ENCODE results near the gene NOC3L. TPM values are rescaled to one million over a fixed set of nuclear protein-coding genes. Genes with fewer than 3 reads are reported as not detected.
"Not testable (repeated sequence)": the region's sequence is repeated elsewhere in the genome, so short reads cannot be mapped to it uniquely, and the experiment has no call there.

Gene NOC3L
- total RNA-seq, 1 experiment from 2014 or later, result 39.9 TPM

- H3K36me3 Mint-ChIP-seq (ENCODE audit: insufficient read depth, unreplicated experiment), result peaks cover 58% of the 10 kb centered on the region
- no peak overlapping the region for H3K4me3 Mint-ChIP-seq (ENCODE audit: unreplicated experiment)
- no peaks in the 10 kb centered on the region for H3K9me3 ChIP-seq
Measured at GRCh38 chr10:94351089-94351488, 11.7 kb downstream of the NOC3L start.

GRCh38 chr10:94350500-94350899 lies 12.2 kb downstream of the NOC3L start:
- H3K4me1 ChIP-seq; H3K27me3 Mint-ChIP-seq (ENCODE audit: insufficient read depth, unreplicated experiment); H3K4me3 ChIP-seq (ENCODE audit: low read depth, low read length); BruUV-seq (replicated peaks); H3K9me3 ChIP-seq; H3K9me3 Mint-ChIP-seq (ENCODE audit: unreplicated experiment); H3K4me1 Mint-ChIP-seq (ENCODE audit: low read depth, unreplicated experiment); H3K36me3 ChIP-seq (ENCODE audit: control insufficient read depth, insufficient read depth, low read length); H3K4me3 Mint-ChIP-seq (ENCODE audit: unreplicated experiment); intact Hi-C loops (cut with micrococcal nuclease; ENCODE audit: unreplicated experiment); DNase-seq; H3K27me3 ChIP-seq (replicated peaks; ENCODE audit: control insufficient read depth, insufficient read depth, low read length); H3K27ac Mint-ChIP-seq (ENCODE audit: unreplicated experiment): not testable (repeated sequence)
- POLR2A ChIA-PET, result interaction anchor here (1.0 kb wide), 1 partner anchor 53 kb away, joined by 4 read pairs; no protein-coding TSS in a partner anchor
- H3K36me3 Mint-ChIP-seq (ENCODE audit: insufficient read depth, unreplicated experiment), result peaks cover 58% of the 10 kb centered on the region
- CTCF ChIA-PET, result interaction anchor here (0.6 to 2.4 kb wide), 3 partner anchors 48 to 93 kb away, joined by 4 to 12 read pairs (median 6); partner anchors contain the start of gene TBC1D12

More at GRCh38 chr10:94351089-94351488, 11.7 kb downstream of the NOC3L start:
- Mint-ChIP-seq H3K4me1 (ENCODE audit: low read depth, unreplicated experiment) (no peaks in the 10 kb centered on the region), H3K27me3 (ENCODE audit: insufficient read depth, unreplicated experiment) (no peaks in the 10 kb centered on the region), H3K27ac (ENCODE audit: unreplicated experiment) (no peak overlapping the region), H3K9me3 (ENCODE audit: unreplicated experiment) (no peaks in the 10 kb centered on the region)
- POLR2A ChIA-PET, result interaction anchor here (1.0 kb wide), 1 partner anchor 52 kb away, joined by 4 read pairs; no protein-coding TSS in a partner anchor
- no peaks in the 10 kb centered on the region for H3K27me3 ChIP-seq (replicated peaks; ENCODE audit: control insufficient read depth, insufficient read depth, low read length)
- CTCF ChIA-PET, result interaction anchor here (0.6 to 2.4 kb wide), 3 partner anchors 51 to 113 kb away, joined by 4 to 12 read pairs (median 4); partner anchors contain the start of gene TBC1D12
- no peaks in the 10 kb centered on the region for H3K4me1 ChIP-seq
- intact Hi-C loops (cut with micrococcal nuclease; ENCODE audit: unreplicated experiment), result no loop called here
- no peak for TF ChIP-seq CTCF (IDR thresholded peaks at IDR 0.05; ENCODE audit: insufficient read depth in 1 of 2, low read depth in 1 of 2, low read length in 1 of 2, severe bottlenecking in 1 of 2, unreplicated experiment in 1 of 2)
- H3K36me3 ChIP-seq (ENCODE audit: control insufficient read depth, insufficient read depth, low read length), result 0 out of 2 replicates have a peak, but pooled peaks cover 1% of the 10 kb centered on the region
- no peak overlapping the region for H3K4me3 ChIP-seq (ENCODE audit: low read depth, low read length)
- BruUV-seq (replicated peaks), result no TSS peak
- no peak for DNase-seq

- H3K4me1 ChIP-seq, result no peaks in the 10 kb centered on the region
- DNase-seq, result peak in 1 of 2 experiments; percentile 8
- Mint-ChIP-seq H3K27me3 (ENCODE audit: insufficient read depth, unreplicated experiment) (no peaks in the 10 kb centered on the region), H3K4me1 (ENCODE audit: low read depth, unreplicated experiment) (no peaks in the 10 kb centered on the region), H3K36me3 (ENCODE audit: insufficient read depth, unreplicated experiment) (peaks cover 66% of the 10 kb centered on the region), H3K27ac (ENCODE audit: unreplicated experiment) (no peak overlapping the region), H3K4me3 (ENCODE audit: unreplicated experiment) (no peak overlapping the region), H3K9me3 (ENCODE audit: unreplicated experiment) (no peaks in the 10 kb centered on the region)
- no peaks in the 10 kb centered on the region for H3K27me3 ChIP-seq (replicated peaks; ENCODE audit: control insufficient read depth, insufficient read depth, low read length)
- no peaks in the 10 kb centered on the region for H3K9me3 ChIP-seq
- intact Hi-C loops (cut with micrococcal nuclease; ENCODE audit: unreplicated experiment), result no loop called here
- H3K36me3 ChIP-seq (ENCODE audit: control insufficient read depth, insufficient read depth, low read length), result no peaks in the 10 kb centered on the region
- no peak for TF ChIP-seq CTCF (IDR thresholded peaks at IDR 0.05; ENCODE audit: insufficient read depth in 1 of 2, low read depth in 1 of 2, low read length in 1 of 2, severe bottlenecking in 1 of 2, unreplicated experiment in 1 of 2)
- ChIA-PET POLR2A (no interaction called here), CTCF (interaction anchor here (2.4 kb wide), 1 partner anchor 95 kb away, joined by 12 read pairs; no protein-coding TSS in a partner anchor)
- no TSS peak for BruUV-seq (replicated peaks)
- no peak overlapping the region for H3K4me3 ChIP-seq (ENCODE audit: low read depth, low read length)
Measured at GRCh38 chr10:94349327-94349726, 13.4 kb downstream of the NOC3L start.
